Esophagus muscularis mucosa (tissue), 4 donors: ENCODE measurements around the gene SLC35A1.

Source experiments
- CTCF ChIP-seq, 3 experiments: fragments of 200-600 bp in 2 of 3; fragments of 450-650 bp in 1 of 3; sonication (generic) in 2 of 3; IDR thresholded peaks; one replicate each; pipeline ENCODE4 v1.5.1; 2017 to 2019; ENCODE audit warnings: antibody characterized with exemption in 3 of 3, mild to moderate bottlenecking in 2 of 3, moderate library complexity in 1 of 3
- EP300 ChIP-seq: sonication (generic); formaldehyde crosslinking; IDR thresholded peaks from one replicate; pipeline ENCODE4 v1.6.1; 2017; ENCODE audit warnings: antibody characterized with exemption
- POLR2A ChIP-seq: fragments of 450-650 bp; IDR thresholded peaks from one replicate; pipeline ENCODE4 v1.6.1; 2017; ENCODE audit warnings: antibody characterized with exemption, moderate library complexity, mild to moderate bottlenecking, low read depth

- TF ChIP-seq CTCF (IDR thresholded peaks at IDR 0.05) (no peak), EP300 (no peak), POLR2A (no peak)
Measured at GRCh38 chr6:87544474-87544735, 71.6 kb downstream of the SLC35A1 start.
